ENCODE measurements around the gene AGBL4.

Gene AGBL4

DNA sequence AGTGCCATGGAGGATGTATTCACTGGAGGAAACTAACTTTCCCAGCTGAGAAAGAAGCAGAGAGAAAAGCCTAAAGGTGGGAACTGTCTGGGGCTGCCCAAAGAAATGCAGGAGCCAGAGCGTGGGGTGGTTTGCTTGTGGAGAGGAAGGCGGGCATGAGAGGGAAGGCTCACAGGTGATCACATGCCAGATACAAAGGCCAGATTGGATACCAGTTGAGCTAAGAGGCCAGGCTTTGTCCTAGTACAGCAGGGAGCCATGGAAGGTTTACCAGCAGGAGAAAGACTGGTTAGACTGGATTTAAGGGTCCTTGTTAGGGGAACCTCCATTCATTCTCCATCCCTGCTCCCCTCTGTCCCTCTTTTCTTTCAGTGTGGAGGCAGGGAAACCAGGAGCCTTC is 1313.4 kb downstream of the AGBL4 start:
- no peak for DNase-seq (ENCODE audit: low read depth)
- no peak for TF ChIP-seq CTCF (IDR thresholded peaks at IDR 0.05; ENCODE audit: low read depth, low read length, missing control alignments)
- no peak overlapping the region for H3K4me3 ChIP-seq (ENCODE audit: low read depth, low read length)

DNA sequence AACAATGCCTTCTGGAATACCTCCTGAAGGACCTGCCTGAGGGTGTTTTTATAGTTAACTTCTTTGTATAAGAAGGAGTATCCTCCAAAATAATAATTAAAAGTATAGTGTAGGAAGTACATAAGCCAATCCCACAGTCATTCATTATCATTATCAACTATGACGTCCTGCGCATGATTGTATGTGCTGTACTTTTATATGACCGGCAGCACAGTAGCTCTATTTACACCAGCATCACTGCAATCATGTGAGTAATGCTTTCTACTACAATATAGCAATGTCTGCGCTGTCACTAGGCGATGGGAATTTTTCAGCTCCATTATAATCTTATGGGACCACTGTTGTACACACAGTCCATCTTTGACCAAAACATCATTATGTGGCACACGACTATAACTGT is 1319.0 kb downstream of the AGBL4 start:
- no peak overlapping the region for H3K4me3 ChIP-seq (ENCODE audit: low read depth, low read length)
- no peak for TF ChIP-seq CTCF (IDR thresholded peaks at IDR 0.05; ENCODE audit: low read depth, low read length, missing control alignments)
- DNase-seq (ENCODE audit: low read depth) = no peak

GRCh38 chr1:48701445-48701844 is 1322.3 kb downstream of the AGBL4 start:
- no peak for DNase-seq (ENCODE audit: low read depth)
- H3K4me3 ChIP-seq (ENCODE audit: low read depth, low read length) = no peak overlapping the region
- no peak for TF ChIP-seq CTCF (IDR thresholded peaks at IDR 0.05; ENCODE audit: low read depth, low read length, missing control alignments)

DNA sequence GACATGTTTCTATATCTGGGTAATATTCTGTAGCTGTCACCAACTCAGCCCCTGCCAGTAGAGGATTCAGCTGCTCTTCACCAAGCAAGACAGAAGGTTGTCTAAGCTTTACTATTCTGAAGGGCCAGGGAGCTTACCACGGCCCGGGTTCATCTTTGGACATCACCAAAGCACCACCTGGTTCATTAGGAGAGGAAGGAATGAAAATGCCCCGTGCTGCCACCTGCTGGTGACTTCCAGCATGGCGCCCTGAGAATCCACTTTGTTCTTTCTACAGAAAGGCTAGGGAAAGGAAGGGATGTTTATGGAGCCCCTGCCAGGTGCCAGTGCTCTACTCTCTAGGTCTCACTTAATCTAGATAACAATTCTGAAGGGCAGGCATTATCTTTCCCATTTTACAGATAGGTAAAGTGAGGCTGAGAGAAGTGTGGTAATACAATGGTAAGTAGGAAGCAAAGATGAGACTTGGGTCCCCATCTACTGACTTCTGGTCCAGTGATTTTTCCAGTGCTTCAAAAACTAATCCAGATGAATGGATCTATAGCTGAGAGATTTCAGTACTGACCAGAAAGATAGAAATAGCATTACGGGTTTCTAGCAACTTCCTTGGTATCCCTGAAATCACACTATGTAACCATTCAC is 1326.6 kb downstream of the AGBL4 start:
- H3K4me3 ChIP-seq (ENCODE audit: low read depth, low read length) = no peak overlapping the region
- peak; percentile 89 for TF ChIP-seq CTCF (IDR thresholded peaks at IDR 0.05; ENCODE audit: low read depth, low read length, missing control alignments)
- peak; percentile 3 for DNase-seq (ENCODE audit: low read depth)

DNA sequence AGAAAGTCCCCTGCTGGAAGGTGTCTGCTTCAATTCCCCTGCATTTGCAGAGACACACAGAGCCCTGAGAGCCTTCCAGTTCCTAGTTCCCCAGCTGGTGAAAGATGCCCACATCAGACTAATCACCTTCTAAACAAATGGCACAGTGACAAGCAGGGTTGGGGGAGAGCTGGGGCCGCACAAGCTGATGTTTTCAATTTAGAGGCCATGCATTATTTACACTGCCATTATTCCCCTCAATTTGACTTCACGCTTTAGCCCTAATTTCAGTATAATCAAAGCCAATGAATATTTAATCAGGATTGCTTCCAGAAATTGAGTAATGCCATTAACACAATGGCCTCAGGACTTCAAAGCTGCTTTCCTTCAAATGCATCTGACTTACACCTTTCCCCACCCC is 1328.6 kb downstream of the AGBL4 start:
- no peak for DNase-seq (ENCODE audit: low read depth)
- no peak for TF ChIP-seq CTCF (IDR thresholded peaks at IDR 0.05; ENCODE audit: low read depth, low read length, missing control alignments)
- H3K4me3 ChIP-seq (ENCODE audit: low read depth, low read length) = no peak overlapping the region

DNA sequence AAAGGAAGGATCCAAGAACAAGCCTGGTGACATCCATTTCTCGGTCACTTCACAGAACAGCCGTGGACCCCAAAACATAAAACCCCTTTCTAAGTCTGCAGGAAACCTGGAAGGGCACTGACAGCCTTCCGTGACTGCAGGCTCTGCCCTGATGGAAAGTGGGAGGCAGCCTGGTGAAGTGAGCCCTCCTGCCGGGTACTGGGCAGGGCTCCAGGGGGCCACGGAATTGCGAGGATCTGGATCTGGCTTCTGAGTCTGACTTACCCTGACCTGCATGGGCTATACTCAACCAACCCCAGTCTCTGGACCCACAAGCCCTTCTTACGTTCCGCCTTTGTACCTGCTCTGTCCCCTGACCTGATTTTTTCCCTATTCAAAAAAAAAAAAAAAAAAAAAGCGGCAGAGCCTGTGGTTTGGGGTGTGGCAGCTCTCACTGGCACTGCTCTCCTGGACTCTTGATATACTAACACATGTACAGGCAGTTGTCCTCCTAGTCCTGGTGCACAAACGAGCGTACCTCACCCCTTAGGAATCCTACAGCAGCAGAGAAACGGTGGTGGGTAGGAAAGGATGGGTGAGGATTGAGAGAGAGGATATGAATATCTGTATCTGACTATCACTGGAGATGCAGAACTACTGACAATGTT is 1330.0 kb downstream of the AGBL4 start:
- no peak for TF ChIP-seq CTCF (IDR thresholded peaks at IDR 0.05; ENCODE audit: low read depth, low read length, missing control alignments)
- DNase-seq (ENCODE audit: low read depth) = no peak
- no peak overlapping the region for H3K4me3 ChIP-seq (ENCODE audit: low read depth, low read length)

- no peak for DNase-seq (ENCODE audit: low read depth)
- no peak overlapping the region for H3K4me3 ChIP-seq (ENCODE audit: low read depth, low read length)
- TF ChIP-seq CTCF (IDR thresholded peaks at IDR 0.05; ENCODE audit: low read depth, low read length, missing control alignments) = no peak
These were observed 1330.6 kb downstream of the AGBL4 start for GRCh38 chr1:48693180-48693579.
